Femur (tissue), 1 donor: ENCODE data around the gene VWA5B2.

Experiments
- DNase-seq: peaks from one replicate; pipeline ENCODE4 v3.0.0-alpha.2; 2017

VWA5B2 gene

GRCh38 chr3:184229394-184230080 is at the start of gene VWA5B2:
TSS of gene VWA5B2 (plus strand) at chr3:184229585. CDS start at chr3:184230529, 944 bp downstream.
- DNase-seq: peak; percentile 67

GRCh38 chr3:184180165-184180564 is 49.2 kb upstream of the VWA5B2 start:
- peak; percentile 11 for DNase-seq

GRCh38 chr3:184181596-184181995 is 47.8 kb upstream of the VWA5B2 start:
- DNase-seq: no peak

GRCh38 chr3:184183679-184184078 is 45.7 kb upstream of the VWA5B2 start:
- no peak for DNase-seq

GRCh38 chr3:184184546-184185230 is 44.7 kb upstream of the VWA5B2 start:
- DNase-seq: no peak

- DNase-seq: peak; percentile 100
Observed at GRCh38 chr3:184185461-184186183, 43.8 kb upstream of the VWA5B2 start.

GRCh38 chr3:184186184-184186901 is 43.0 kb upstream of the VWA5B2 start, which contains the start of gene ABCF3:
TSS of gene ABCF3 (plus strand) at chr3:184186199. CDS start at chr3:184186208, 9 bp downstream.
- DNase-seq: no peak

GRCh38 chr3:184186902-184187207 is 42.5 kb upstream of the VWA5B2 start:
- no peak for DNase-seq

- no peak for DNase-seq
Observed at GRCh38 chr3:184188080-184188479, 41.3 kb upstream of the VWA5B2 start.

GRCh38 chr3:184189421-184189820 is 40.0 kb upstream of the VWA5B2 start:
- no peak for DNase-seq

GRCh38 chr3:184192889-184193288 is 36.5 kb upstream of the VWA5B2 start:
- DNase-seq: no peak

- no peak for DNase-seq
Observed at GRCh38 chr3:184193991-184194539, 35.3 kb upstream of the VWA5B2 start.

GRCh38 chr3:184196536-184196935 is 32.8 kb upstream of the VWA5B2 start:
- no peak for DNase-seq

- no peak for DNase-seq
Observed at GRCh38 chr3:184198509-184198908, 30.9 kb upstream of the VWA5B2 start.

GRCh38 chr3:184200825-184201224 is 28.6 kb upstream of the VWA5B2 start:
- no peak for DNase-seq

GRCh38 chr3:184203526-184203925 is 25.9 kb upstream of the VWA5B2 start:
- no peak for DNase-seq

GRCh38 chr3:184209146-184209923 is 20.1 kb upstream of the VWA5B2 start:
- no peak for DNase-seq

- DNase-seq: no peak
Observed at GRCh38 chr3:184211297-184211696, 18.1 kb upstream of the VWA5B2 start.

GRCh38 chr3:184211718-184212117 is 17.7 kb upstream of the VWA5B2 start:
- DNase-seq: no peak

- DNase-seq: no peak
Observed at GRCh38 chr3:184218814-184219213, 10.6 kb upstream of the VWA5B2 start.

GRCh38 chr3:184222521-184222920 is 6.9 kb upstream of the VWA5B2 start:
- no peak for DNase-seq

- no peak for DNase-seq
Observed at GRCh38 chr3:184223946-184224345, 5.4 kb upstream of the VWA5B2 start.
